ENCODE data around the gene ZFPM1. TPM values are rescaled to one million over a fixed set of nuclear protein-coding genes. Genes with fewer than 3 reads are reported as not detected.

The ZFPM1 gene
- total RNA-seq, 1 donor from 2014 or later = 19.3 TPM

- Mint-ChIP-seq H3K4me3 (no peak overlapping the region), H3K27ac (no peak overlapping the region), H3K27me3 (no peaks in the 10 kb centered on the region), H3K9me3 (no peaks in the 10 kb centered on the region), H3K4me1 (peaks cover 21% of the 10 kb centered on the region), H3K36me3 (ENCODE audit: low read depth) (peaks cover 50% of the 10 kb centered on the region)
- no peak for DNase-seq
- intact Hi-C loops (cut with micrococcal nuclease) = no loop called here
These were observed 130.0 kb downstream of the ZFPM1 start for GRCh38 chr16:88582912-88583575.

- Mint-ChIP-seq H3K36me3 (ENCODE audit: low read depth) (peaks cover 53% of the 10 kb centered on the region), H3K9me3 (no peaks in the 10 kb centered on the region), H3K4me3 (no peak overlapping the region), H3K4me1 (peaks cover 28% of the 10 kb centered on the region), H3K27me3 (no peaks in the 10 kb centered on the region), H3K27ac (peak overlapping the region; percentile 74)
- DNase-seq = no peak
- intact Hi-C loops (cut with micrococcal nuclease) = no loop called here
These were observed 131.6 kb downstream of the ZFPM1 start for GRCh38 chr16:88584676-88585075.

- H3K27ac Mint-ChIP-seq = peak overlapping the region; percentile 2
- H3K4me3 Mint-ChIP-seq = no peak overlapping the region
- intact Hi-C loops (cut with micrococcal nuclease) = no loop called here
- H3K9me3 Mint-ChIP-seq = no peaks in the 10 kb centered on the region
- peaks cover 28% of the 10 kb centered on the region for H3K4me1 Mint-ChIP-seq
- peaks cover 54% of the 10 kb centered on the region for H3K36me3 Mint-ChIP-seq (ENCODE audit: low read depth)
- DNase-seq = no peak
- no peaks in the 10 kb centered on the region for H3K27me3 Mint-ChIP-seq
These were observed 132.2 kb downstream of the ZFPM1 start for GRCh38 chr16:88585269-88585668.

GRCh38 chr16:88585927-88586581 lies 133.0 kb downstream of the ZFPM1 start:
- H3K9me3 Mint-ChIP-seq = no peaks in the 10 kb centered on the region
- intact Hi-C loops (cut with micrococcal nuclease) = no loop called here

More at GRCh38 chr16:88585927-88586581, 133.0 kb downstream of the ZFPM1 start:
- H3K36me3 Mint-ChIP-seq (ENCODE audit: low read depth) = peaks cover 53% of the 10 kb centered on the region
- H3K27ac Mint-ChIP-seq = no peak overlapping the region
- H3K27me3 Mint-ChIP-seq = no peaks in the 10 kb centered on the region
- H3K4me1 Mint-ChIP-seq = peaks cover 28% of the 10 kb centered on the region
- no peak for DNase-seq
- H3K4me3 Mint-ChIP-seq = no peak overlapping the region

Other genes starting within 250 kb of the ZFPM1 start
- 0.57 and 0.63 TPM in 2 replicates for gene ZNF469, start 70.3 kb upstream of the ZFPM1 start, total RNA-seq
- gene ZC3H18, start 117.1 kb downstream of the ZFPM1 start, total RNA-seq = 106 and 118 TPM in 2 replicates
- gene IL17C, start 185.3 kb downstream of the ZFPM1 start, total RNA-seq = not detected in 2 replicates
- gene CYBA, start 197.8 kb downstream of the ZFPM1 start, total RNA-seq = 222 and 228 TPM in 2 replicates
- gene MVD, start 209.8 kb downstream of the ZFPM1 start, total RNA-seq = 95.7 and 102 TPM in 2 replicates
- 3.0 and 3.3 TPM in 2 replicates for gene SNAI3, start 233.2 kb downstream of the ZFPM1 start, total RNA-seq